Kidney epithelial cell (primary cell): ENCODE data around the gene TBXAS1. TPM values are rescaled to one million over a fixed set of nuclear protein-coding genes. Genes with fewer than 3 reads are reported as not detected.

ENCODE experiments used
- DNase-seq: peaks from one replicate; pipeline ENCODE4 v3.0.0-alpha.2; 2010; ENCODE audit warnings: low read depth
- H3K27me3 ChIP-seq: 2 replicates; pipeline ENCODE4 v1.6.0; 2011; ENCODE audit warnings: low read length; ENCODE audit not compliant: control insufficient read depth, insufficient read depth
- H3K36me3 ChIP-seq: 2 replicates; pipeline ENCODE4 v1.5.1; 2011; ENCODE audit warnings: low read length; ENCODE audit not compliant: control insufficient read depth, insufficient read depth
- H3K4me3 ChIP-seq: 2 replicates; pipeline ENCODE4 v1.5.1; 2011; ENCODE audit warnings: low read depth, mild to moderate bottlenecking, control low read depth, low read length
- CTCF ChIP-seq: IDR thresholded peaks from 2 replicates; pipeline ENCODE4 v1.5.1; 2011; ENCODE audit warnings: mild to moderate bottlenecking, moderate library complexity, low read length, control low read depth, inconsistent platforms; ENCODE audit not compliant: insufficient read depth, poor library complexity, severe bottlenecking
- total RNA-seq: library from RNA; depleted of rRNA; stranded (reverse); fragments of >200 nt; gene quantifications from 2 replicates; pipeline ENCODE4 v1.2.3, GENCODE V29; 2015

TBXAS1 gene
- total RNA-seq, 1 donor from 2014 or later: 7.8 TPM

- Histone ChIP-seq H3K36me3 (no peaks in the 10 kb centered on the region), H3K4me3 (no peak overlapping the region), H3K27me3 (no peaks in the 10 kb centered on the region)
- no peak for TF ChIP-seq CTCF
- DNase-seq: no peak
Measured at GRCh38 chr7:140055833-140056232, 226.8 kb downstream of the TBXAS1 start.

DNA sequence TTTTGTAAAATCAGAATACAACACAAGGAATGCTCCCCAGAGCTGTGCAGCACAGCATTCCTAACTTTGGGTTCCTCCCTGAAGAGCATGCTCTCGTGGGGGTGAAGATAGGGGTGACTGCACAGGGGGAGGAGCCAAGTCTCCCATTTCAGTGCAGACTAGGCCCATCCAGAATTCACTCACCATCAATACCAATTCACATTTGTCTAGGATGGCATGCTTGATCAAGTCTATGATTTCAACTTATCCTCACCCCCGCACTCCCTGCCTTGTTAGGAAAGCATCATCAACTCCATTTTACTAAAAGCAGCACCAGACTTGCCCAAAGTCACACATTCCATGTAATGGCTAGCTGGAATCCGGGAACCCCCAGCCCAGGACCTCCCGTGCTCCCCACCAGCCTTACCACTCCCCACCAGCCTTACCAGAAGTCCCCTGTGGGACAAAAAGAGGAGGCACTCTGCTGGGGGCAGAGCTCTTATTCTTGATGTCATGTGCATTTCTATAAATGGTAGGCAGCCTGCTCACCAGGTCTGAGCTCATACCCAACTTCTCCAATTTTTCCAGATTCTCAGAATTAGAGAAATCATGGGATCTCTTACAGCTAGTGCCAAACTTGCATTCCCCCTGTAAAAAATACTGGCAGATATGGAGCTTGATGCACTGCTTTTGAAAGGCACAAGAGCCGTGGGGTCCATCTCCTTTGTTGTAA lies 227.5 kb downstream of the TBXAS1 start:
- no peak for TF ChIP-seq CTCF
- DNase-seq: no peak
- H3K4me3 ChIP-seq: no peak overlapping the region
- no peaks in the 10 kb centered on the region for H3K36me3 ChIP-seq
- no peaks in the 10 kb centered on the region for H3K27me3 ChIP-seq

GRCh38 chr7:140057143-140057535 lies 228.1 kb downstream of the TBXAS1 start:
- TF ChIP-seq CTCF: no peak
- no peaks in the 10 kb centered on the region for H3K27me3 ChIP-seq
- no peaks in the 10 kb centered on the region for H3K36me3 ChIP-seq
- DNase-seq: no peak
- H3K4me3 ChIP-seq: no peak overlapping the region

GRCh38 chr7:140058517-140058916 lies 229.5 kb downstream of the TBXAS1 start:
- Histone ChIP-seq H3K4me3 (no peak overlapping the region), H3K36me3 (no peaks in the 10 kb centered on the region), H3K27me3 (no peaks in the 10 kb centered on the region)
- DNase-seq: no peak
- TF ChIP-seq CTCF: no peak

DNA sequence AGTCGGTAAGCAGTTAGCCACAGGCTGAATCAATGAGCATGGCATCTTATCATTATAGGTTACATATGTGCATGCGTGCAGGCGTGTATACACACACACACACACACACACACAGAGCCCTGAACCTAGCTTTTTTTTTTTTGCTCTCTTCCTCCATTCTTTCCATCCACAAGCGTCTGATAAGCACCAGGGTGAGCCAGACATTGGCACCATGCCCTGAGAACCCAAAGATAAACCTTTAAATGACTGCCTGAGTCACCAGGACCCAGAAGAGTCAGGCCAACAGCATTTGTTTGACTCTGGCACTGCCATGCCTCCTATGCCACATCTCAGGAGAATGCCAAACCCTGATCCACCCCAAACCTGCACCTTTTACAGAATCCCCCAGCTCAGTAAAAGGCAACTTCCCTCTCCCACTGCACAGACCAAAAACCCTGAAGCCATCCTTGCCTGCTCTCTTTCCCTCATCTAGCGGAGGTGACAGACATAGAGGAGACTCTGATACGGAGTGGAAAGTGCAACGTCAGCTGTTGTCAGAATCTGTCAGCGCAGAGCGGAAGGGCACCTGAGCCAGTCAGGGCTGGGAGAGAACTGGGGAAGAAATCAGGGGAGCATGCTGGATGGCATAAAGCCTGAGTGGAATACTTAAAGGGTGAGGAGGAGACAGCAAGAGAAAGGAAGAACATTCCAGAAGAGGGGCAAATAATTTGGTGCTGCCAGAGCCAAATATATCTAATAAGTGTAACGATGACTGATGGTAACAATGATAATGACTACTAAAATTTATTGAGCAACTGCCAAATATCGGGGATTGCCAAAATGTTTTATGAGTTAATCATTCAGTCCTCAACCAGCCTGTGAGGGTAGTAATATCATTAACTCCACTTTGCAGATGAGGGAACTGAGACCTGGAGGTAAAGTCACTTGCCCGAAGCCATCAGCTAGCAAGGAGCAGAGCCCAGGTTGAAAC lies 230.5 kb downstream of the TBXAS1 start:
- H3K4me3 ChIP-seq: no peak overlapping the region

More for the DNA sequence above, 230.5 kb downstream of the TBXAS1 start:
- Histone ChIP-seq H3K27me3 (no peaks in the 10 kb centered on the region), H3K36me3 (no peaks in the 10 kb centered on the region)
- TF ChIP-seq CTCF: no peak
- DNase-seq: peak; percentile 73
